SK-N-SH (cell line): ENCODE results near the gene CCDC167. TPM values are rescaled to one million over a fixed set of nuclear protein-coding genes. Genes with fewer than 3 reads are reported as not detected.

Experiments used
- CTCF ChIA-PET: fragments of 300-600, 350-600 bp; formaldehyde crosslinking; extraction: SDS; loops from one replicate; lab custom pipeline; 2021; lab: Yijun Ruan, JAX
- POLR2A ChIA-PET: fragments of 350-600 bp; sonication (Branson Sonifier 250); formaldehyde crosslinking; extraction: SDS; loops from one replicate; lab custom pipeline; 2020; ENCODE audit warnings: antibody characterized with exemption, inconsistent platforms; lab: Yijun Ruan, JAX
- DNase-seq: peaks from one replicate; pipeline ENCODE4 v3.0.0; 2012
- H2AFZ ChIP-seq: fragments of 200-600 bp; sonication (generic); 2 replicates; pipeline ENCODE4 v1.8.1; 2016; ENCODE audit warnings: antibody characterized with exemption, mild to moderate bottlenecking, low read depth
- H3F3A ChIP-seq: fragments of 200-600 bp; sonication (generic); replicated peaks from 2 replicates; pipeline ENCODE3; 2016; ENCODE audit warnings: antibody characterized with exemption, mild to moderate bottlenecking; ENCODE audit not compliant: insufficient read depth
- H3K27ac ChIP-seq, 2 experiments: fragments of 200-500 bp in 1 of 2; fragments of 200-600 bp in 1 of 2; sonication (Bioruptor generic) in 1 of 2; sonication (generic), shearing (Covaris generic) in 1 of 2; 2 replicates each; pipeline versions ENCODE4 v1.5.1 to v1.6.1; 2014 to 2016; ENCODE audit warnings: low read depth in 2 of 2, inconsistent platforms in 1 of 2, low read length in 1 of 2, mild to moderate bottlenecking in 1 of 2, mixed read lengths in 1 of 2
- H3K27me3 ChIP-seq: fragments of 200-600 bp; sonication (generic), shearing (Covaris generic); 2 replicates; pipeline ENCODE4 v1.6.1; 2016; ENCODE audit warnings: mixed run types; ENCODE audit not compliant: insufficient read depth
- H3K36me3 ChIP-seq, 2 experiments: fragments of 200-500 bp in 1 of 2; fragments of 200-600 bp in 1 of 2; sonication (Bioruptor generic) in 1 of 2; sonication (generic) in 1 of 2; replicated peaks in 1 of 2; 2 replicates each; pipeline versions ENCODE3 to v1.5.1; 2014 to 2016; ENCODE audit warnings: low read length in 1 of 2, mild to moderate bottlenecking in 1 of 2; ENCODE audit not compliant: insufficient read depth in 2 of 2, control insufficient read depth in 1 of 2
- H3K4me1 ChIP-seq, 2 experiments: fragments of 200-500 bp in 1 of 2; fragments of 200-600 bp in 1 of 2; sonication (Bioruptor generic) in 1 of 2; sonication (generic), shearing (Covaris generic) in 1 of 2; 2 replicates each; pipeline versions ENCODE4 v1.5.1 to v1.6.1; 2014 to 2016; ENCODE audit warnings: low read depth in 1 of 2, low read length in 1 of 2, mixed run types in 1 of 2; ENCODE audit not compliant: insufficient read depth in 2 of 2, control insufficient read depth in 1 of 2
- H3K4me2 ChIP-seq: fragments of 200-600 bp; sonication (generic), shearing (Covaris generic); 2 replicates; pipeline ENCODE4 v1.6.1; 2017; ENCODE audit warnings: mixed run types
- H3K4me3 ChIP-seq, 2 experiments: fragments of 200-500 bp in 1 of 2; fragments of 200-600 bp in 1 of 2; sonication (Bioruptor generic) in 1 of 2; sonication (generic), shearing (Covaris generic) in 1 of 2; 2 replicates each; pipeline versions ENCODE4 v1.5.1 to v1.8.1; 2014 to 2016; ENCODE audit warnings: low read depth in 2 of 2, inconsistent platforms in 1 of 2, low read length in 1 of 2, mild to moderate bottlenecking in 1 of 2, mixed read lengths in 1 of 2, moderate library complexity in 1 of 2
- H3K79me2 ChIP-seq: fragments of 200-600 bp; sonication (generic); 2 replicates; pipeline ENCODE4 v1.8.1; 2017; ENCODE audit warnings: mild to moderate bottlenecking; ENCODE audit not compliant: insufficient read depth
- H3K9ac ChIP-seq: fragments of 200-600 bp; sonication (generic); 2 replicates; pipeline ENCODE4 v1.6.1; 2017; ENCODE audit warnings: mixed run types
- H3K9me2 ChIP-seq: fragments of 200-600 bp; sonication (generic); 2 replicates; pipeline ENCODE4 v1.6.1; 2017; ENCODE audit warnings: mixed run types
- H3K9me3 ChIP-seq: fragments of 200-600 bp; sonication (generic); 2 replicates; pipeline ENCODE4 v1.6.1; 2017; ENCODE audit warnings: mixed run types, mild to moderate bottlenecking, moderate library complexity
- H4K20me1 ChIP-seq: fragments of 200-600 bp; sonication (generic); 2 replicates; pipeline ENCODE4 v1.6.1; 2017; ENCODE audit warnings: mild to moderate bottlenecking, mixed run types; ENCODE audit not compliant: insufficient read depth
- CHD2 ChIP-seq: fragments of 150-350 bp; IDR thresholded peaks from 2 replicates; pipeline ENCODE4 v1.6.1; 2018; ENCODE audit warnings: low read length; ENCODE audit not compliant: partially characterized antibody
- ELF1 ChIP-seq: IDR thresholded peaks from 2 replicates; pipeline ENCODE4 v1.4.0; 2012
- EP300 ChIP-seq, 2 experiments: IDR thresholded peaks; 2 replicates each; pipeline versions ENCODE4 v1.4.0 to v1.6.1; 2012; ENCODE audit warnings: borderline replicate concordance in 1 of 2, low read depth in 1 of 2, low read length in 1 of 2
- EZH2phosphoT487 ChIP-seq: fragments of 200-600 bp; sonication (generic); IDR thresholded peaks from 2 replicates; pipeline ENCODE4 v1.6.1; 2017; ENCODE audit warnings: low read depth, mixed run types, mild to moderate bottlenecking, antibody characterized with exemption, moderate library complexity, borderline replicate concordance
- FOSL2 ChIP-seq: IDR thresholded peaks from 2 replicates; pipeline ENCODE4 v1.4.0; 2012; ENCODE audit warnings: low read depth, mild to moderate bottlenecking, moderate library complexity, borderline replicate concordance
- FOXJ3 ChIP-seq: sonication (generic); formaldehyde crosslinking; IDR thresholded peaks from 2 replicates; pipeline ENCODE4 v1.5.1; 2020; ENCODE audit warnings: mild to moderate bottlenecking, missing genetic modification reagents
- GATA2 ChIP-seq: sonication (generic); formaldehyde crosslinking; IDR thresholded peaks from 2 replicates; pipeline ENCODE4 v1.5.0; 2020; ENCODE audit warnings: mild to moderate bottlenecking, missing genetic modification reagents
- JUND ChIP-seq: IDR thresholded peaks from 2 replicates; pipeline ENCODE4 v1.4.0; 2012
- MXI1 ChIP-seq: IDR thresholded peaks from 2 replicates; pipeline ENCODE4 v1.6.1; 2012; ENCODE audit warnings: mild to moderate bottlenecking, low read depth, low read length, improper control_type of control experiment
- NFIC ChIP-seq: IDR thresholded peaks from 2 replicates; pipeline ENCODE4 v1.4.0; 2012; ENCODE audit warnings: borderline replicate concordance
- RAD21 ChIP-seq: IDR thresholded peaks from 2 replicates; pipeline ENCODE4 v1.6.1; 2012; ENCODE audit warnings: mild to moderate bottlenecking, low read length
- RFX5 ChIP-seq: IDR thresholded peaks from 2 replicates; pipeline ENCODE4 v1.6.1; 2012; ENCODE audit warnings: mild to moderate bottlenecking, improper control_type of control experiment, low read length
- SIN3A ChIP-seq: IDR thresholded peaks from 2 replicates; pipeline ENCODE4 v1.6.1; 2012; ENCODE audit warnings: low read depth, mild to moderate bottlenecking, low read length, moderate library complexity, borderline replicate concordance
- TAF1 ChIP-seq: IDR thresholded peaks from 2 replicates; pipeline ENCODE4 v1.6.1; 2012; ENCODE audit warnings: low read depth, mild to moderate bottlenecking, low read length, moderate library complexity, borderline replicate concordance
- TCF12 ChIP-seq: IDR thresholded peaks from 2 replicates; pipeline ENCODE4 v1.4.0; 2012
- YY1 ChIP-seq: IDR thresholded peaks from 2 replicates; pipeline ENCODE4 v1.4.0; 2012; ENCODE audit warnings: low read depth, mild to moderate bottlenecking
- WGBS: methylation state at CpG from one replicate; pipeline ENCODE4 v1.1.6; 2017; ENCODE audit warnings: low lambda C conversion rate; 5-methylcytosine and 5-hydroxymethylcytosine counted together
- polyA plus RNA-seq, 3 experiments: library from polyadenylated mRNA; depleted of rRNA; stranded (reverse); fragments of >200 nt; gene quantifications; 2 replicates each; pipeline ENCODE4 v1.2.3, GENCODE V29; 2012
- TF ChIP-seq, protein P1 (sequence below): fragments of 200-600 bp; sonication (generic); IDR thresholded peaks from 2 replicates; pipeline ENCODE4 v1.6.1; 2017; ENCODE audit warnings: antibody characterized with exemption, mild to moderate bottlenecking, moderate library complexity
- TF ChIP-seq, protein P2 (sequence below): IDR thresholded peaks from 2 replicates; pipeline ENCODE4; 2012
- TF ChIP-seq, protein P3 (sequence below): IDR thresholded peaks from 2 replicates; pipeline ENCODE4 v1.6.1; 2012; ENCODE audit warnings: mild to moderate bottlenecking, low read depth, low read length, moderate library complexity
- TF ChIP-seq, protein P4 (sequence below): IDR thresholded peaks from 2 replicates; pipeline ENCODE4 v1.4.0; 2012; ENCODE audit warnings: low read depth, borderline replicate concordance
- TF ChIP-seq, protein P5 (sequence below): IDR thresholded peaks from 2 replicates; pipeline ENCODE4 v1.4.0; 2012; ENCODE audit warnings: low read depth, borderline replicate concordance
- TF ChIP-seq, protein P6 (sequence below): IDR thresholded peaks from 2 replicates; pipeline ENCODE4 v1.4.0; 2012; ENCODE audit warnings: low read depth

CCDC167 gene
- polyA plus RNA-seq (2012; rRNA removed) = 49.1 and 63.2 TPM in 2 replicates
- polyA plus RNA-seq (2012; cell fraction: cytosol; rRNA removed) = 50.1 and 62.9 TPM in 2 replicates
- 17.7 and 37.0 TPM in 2 replicates for polyA plus RNA-seq (2012; cell fraction: nucleus; rRNA removed)

DNA sequence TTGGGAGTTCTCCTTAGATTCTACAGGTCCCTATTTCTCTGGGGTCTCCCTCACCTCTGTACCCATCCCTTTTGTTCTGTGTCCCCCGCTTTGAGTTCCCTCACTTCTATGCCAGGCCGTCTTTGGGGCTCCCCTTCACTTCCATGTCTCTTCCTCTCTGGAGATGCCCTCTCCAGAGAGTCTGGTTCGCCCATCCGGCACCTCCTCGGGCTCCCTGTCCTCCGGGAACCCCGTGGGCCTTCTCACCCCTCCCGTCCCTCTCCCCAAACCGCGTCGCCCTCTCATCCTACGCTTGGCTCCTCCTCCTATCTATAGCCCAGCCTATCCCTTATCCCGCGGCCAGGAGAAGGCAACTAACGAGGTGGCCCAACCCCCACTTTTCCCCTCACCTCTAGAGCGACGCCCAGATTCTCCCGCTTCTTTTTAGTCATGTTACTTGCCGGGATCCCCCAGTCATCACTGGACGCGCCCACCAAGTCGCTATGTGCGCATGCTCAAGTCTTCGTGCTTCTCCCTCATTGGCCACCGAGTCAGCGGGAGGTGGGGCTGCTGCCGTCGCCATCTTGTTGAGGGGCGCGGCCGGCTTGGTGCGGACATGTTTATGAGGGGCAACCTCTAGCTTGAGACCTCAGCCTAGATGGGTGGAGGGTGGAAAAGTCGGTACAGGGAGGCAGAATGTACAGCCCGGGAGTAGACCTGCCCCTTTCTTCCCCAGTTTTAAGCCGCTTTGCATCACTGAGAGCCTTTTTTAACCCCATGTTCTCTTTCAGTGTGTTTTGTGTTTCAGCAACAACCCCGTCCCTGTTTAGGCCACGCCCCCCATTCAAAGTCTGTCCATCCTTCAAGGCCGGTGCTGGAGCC lies at the start of gene CCDC167:
TSS of gene CCDC167 (minus strand) at position 461 of the 861 bp plus-strand sequence. CDS start at position 431, 30 bp downstream.
- H3K4me1 ChIP-seq = peaks cover 5 to 44% of the 10 kb centered on the region in 2 experiments; a peak in 3 of 4 replicates
- H3K36me3 ChIP-seq = no peaks in the 10 kb centered on the region
- peak within 1 kb of the TSS; percentile 87 for H3K4me2 ChIP-seq
- CTCF ChIA-PET = interaction anchor here (0.8 kb wide), 1 partner anchor 66 kb away, joined by 3 read pairs; no protein-coding TSS in a partner anchor
- no peaks in the 10 kb centered on the region for H4K20me1 ChIP-seq
- H3F3A ChIP-seq = no peaks in the 10 kb centered on the region
- DNase-seq = peak; percentile 93
- peak within 1 kb of the TSS; percentile 93 for H2AFZ ChIP-seq
- POLR2A ChIA-PET = interaction anchor here (1.0 kb wide), 1 partner anchor 66 kb away, joined by 4 read pairs; no protein-coding TSS in a partner anchor
- H3K9ac ChIP-seq = peak within 1 kb of the TSS; percentile 83
- peak within 1 kb of the TSS; percentile 76 to 80 for H3K4me3 ChIP-seq
- H3K9me2 ChIP-seq = no peaks in the 10 kb centered on the region
- WGBS = 4% methylated on average over 38 of the region's 38 CpGs
- peak within 1 kb of the TSS; percentile 28 to 82 for H3K27ac ChIP-seq
- no peaks in the 10 kb centered on the region for H3K27me3 ChIP-seq
- no peaks in the 10 kb centered on the region for H3K9me3 ChIP-seq
- H3K79me2 ChIP-seq = peaks cover 8% of the 10 kb centered on the region; the same call in 1 of the 2 replicates
- no peak for TF ChIP-seq NFIC
- TF ChIP-seq RAD21 = no peak
- TF ChIP-seq MXI1 = peak; percentile 57; the same call in 1 of the 2 replicates
- TF ChIP-seq, protein P1, sequence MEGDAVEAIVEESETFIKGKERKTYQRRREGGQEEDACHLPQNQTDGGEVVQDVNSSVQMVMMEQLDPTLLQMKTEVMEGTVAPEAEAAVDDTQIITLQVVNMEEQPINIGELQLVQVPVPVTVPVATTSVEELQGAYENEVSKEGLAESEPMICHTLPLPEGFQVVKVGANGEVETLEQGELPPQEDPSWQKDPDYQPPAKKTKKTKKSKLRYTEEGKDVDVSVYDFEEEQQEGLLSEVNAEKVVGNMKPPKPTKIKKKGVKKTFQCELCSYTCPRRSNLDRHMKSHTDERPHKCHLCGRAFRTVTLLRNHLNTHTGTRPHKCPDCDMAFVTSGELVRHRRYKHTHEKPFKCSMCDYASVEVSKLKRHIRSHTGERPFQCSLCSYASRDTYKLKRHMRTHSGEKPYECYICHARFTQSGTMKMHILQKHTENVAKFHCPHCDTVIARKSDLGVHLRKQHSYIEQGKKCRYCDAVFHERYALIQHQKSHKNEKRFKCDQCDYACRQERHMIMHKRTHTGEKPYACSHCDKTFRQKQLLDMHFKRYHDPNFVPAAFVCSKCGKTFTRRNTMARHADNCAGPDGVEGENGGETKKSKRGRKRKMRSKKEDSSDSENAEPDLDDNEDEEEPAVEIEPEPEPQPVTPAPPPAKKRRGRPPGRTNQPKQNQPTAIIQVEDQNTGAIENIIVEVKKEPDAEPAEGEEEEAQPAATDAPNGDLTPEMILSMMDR = no peak
- TF ChIP-seq FOXJ3 (CRISPR knock-in tag) = no peak
- TF ChIP-seq EZH2phosphoT487 = no peak
- TF ChIP-seq TCF12 = no peak
- TF ChIP-seq SIN3A = no peak
- TF ChIP-seq, protein P2, sequence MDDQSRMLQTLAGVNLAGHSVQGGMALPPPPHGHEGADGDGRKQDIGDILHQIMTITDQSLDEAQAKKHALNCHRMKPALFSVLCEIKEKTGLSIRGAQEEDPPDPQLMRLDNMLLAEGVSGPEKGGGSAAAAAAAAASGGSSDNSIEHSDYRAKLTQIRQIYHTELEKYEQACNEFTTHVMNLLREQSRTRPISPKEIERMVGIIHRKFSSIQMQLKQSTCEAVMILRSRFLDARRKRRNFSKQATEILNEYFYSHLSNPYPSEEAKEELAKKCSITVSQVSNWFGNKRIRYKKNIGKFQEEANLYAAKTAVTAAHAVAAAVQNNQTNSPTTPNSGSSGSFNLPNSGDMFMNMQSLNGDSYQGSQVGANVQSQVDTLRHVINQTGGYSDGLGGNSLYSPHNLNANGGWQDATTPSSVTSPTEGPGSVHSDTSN = no peak
- no peak for TF ChIP-seq RFX5
- TF ChIP-seq, protein P3, sequence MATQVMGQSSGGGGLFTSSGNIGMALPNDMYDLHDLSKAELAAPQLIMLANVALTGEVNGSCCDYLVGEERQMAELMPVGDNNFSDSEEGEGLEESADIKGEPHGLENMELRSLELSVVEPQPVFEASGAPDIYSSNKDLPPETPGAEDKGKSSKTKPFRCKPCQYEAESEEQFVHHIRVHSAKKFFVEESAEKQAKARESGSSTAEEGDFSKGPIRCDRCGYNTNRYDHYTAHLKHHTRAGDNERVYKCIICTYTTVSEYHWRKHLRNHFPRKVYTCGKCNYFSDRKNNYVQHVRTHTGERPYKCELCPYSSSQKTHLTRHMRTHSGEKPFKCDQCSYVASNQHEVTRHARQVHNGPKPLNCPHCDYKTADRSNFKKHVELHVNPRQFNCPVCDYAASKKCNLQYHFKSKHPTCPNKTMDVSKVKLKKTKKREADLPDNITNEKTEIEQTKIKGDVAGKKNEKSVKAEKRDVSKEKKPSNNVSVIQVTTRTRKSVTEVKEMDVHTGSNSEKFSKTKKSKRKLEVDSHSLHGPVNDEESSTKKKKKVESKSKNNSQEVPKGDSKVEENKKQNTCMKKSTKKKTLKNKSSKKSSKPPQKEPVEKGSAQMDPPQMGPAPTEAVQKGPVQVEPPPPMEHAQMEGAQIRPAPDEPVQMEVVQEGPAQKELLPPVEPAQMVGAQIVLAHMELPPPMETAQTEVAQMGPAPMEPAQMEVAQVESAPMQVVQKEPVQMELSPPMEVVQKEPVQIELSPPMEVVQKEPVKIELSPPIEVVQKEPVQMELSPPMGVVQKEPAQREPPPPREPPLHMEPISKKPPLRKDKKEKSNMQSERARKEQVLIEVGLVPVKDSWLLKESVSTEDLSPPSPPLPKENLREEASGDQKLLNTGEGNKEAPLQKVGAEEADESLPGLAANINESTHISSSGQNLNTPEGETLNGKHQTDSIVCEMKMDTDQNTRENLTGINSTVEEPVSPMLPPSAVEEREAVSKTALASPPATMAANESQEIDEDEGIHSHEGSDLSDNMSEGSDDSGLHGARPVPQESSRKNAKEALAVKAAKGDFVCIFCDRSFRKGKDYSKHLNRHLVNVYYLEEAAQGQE = 0 out of 2 replicates have a peak, but pooled peaks have one; percentile 12
- no peak for TF ChIP-seq EP300 (IDR thresholded peaks at IDR 0.05; ENCODE audit: borderline replicate concordance in 1 of 2, low read depth in 1 of 2, low read length in 1 of 2)
- TF ChIP-seq, protein P4, sequence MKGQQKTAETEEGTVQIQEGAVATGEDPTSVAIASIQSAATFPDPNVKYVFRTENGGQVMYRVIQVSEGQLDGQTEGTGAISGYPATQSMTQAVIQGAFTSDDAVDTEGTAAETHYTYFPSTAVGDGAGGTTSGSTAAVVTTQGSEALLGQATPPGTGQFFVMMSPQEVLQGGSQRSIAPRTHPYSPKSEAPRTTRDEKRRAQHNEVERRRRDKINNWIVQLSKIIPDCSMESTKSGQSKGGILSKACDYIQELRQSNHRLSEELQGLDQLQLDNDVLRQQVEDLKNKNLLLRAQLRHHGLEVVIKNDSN = peak; percentile 62; the same call in 1 of the 2 replicates
- TF ChIP-seq, protein P5, sequence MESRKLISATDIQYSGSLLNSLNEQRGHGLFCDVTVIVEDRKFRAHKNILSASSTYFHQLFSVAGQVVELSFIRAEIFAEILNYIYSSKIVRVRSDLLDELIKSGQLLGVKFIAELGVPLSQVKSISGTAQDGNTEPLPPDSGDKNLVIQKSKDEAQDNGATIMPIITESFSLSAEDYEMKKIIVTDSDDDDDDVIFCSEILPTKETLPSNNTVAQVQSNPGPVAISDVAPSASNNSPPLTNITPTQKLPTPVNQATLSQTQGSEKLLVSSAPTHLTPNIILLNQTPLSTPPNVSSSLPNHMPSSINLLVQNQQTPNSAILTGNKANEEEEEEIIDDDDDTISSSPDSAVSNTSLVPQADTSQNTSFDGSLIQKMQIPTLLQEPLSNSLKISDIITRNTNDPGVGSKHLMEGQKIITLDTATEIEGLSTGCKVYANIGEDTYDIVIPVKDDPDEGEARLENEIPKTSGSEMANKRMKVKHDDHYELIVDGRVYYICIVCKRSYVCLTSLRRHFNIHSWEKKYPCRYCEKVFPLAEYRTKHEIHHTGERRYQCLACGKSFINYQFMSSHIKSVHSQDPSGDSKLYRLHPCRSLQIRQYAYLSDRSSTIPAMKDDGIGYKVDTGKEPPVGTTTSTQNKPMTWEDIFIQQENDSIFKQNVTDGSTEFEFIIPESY = no peak
- peak; percentile 86 for TF ChIP-seq CHD2
- TF ChIP-seq, protein P6, sequence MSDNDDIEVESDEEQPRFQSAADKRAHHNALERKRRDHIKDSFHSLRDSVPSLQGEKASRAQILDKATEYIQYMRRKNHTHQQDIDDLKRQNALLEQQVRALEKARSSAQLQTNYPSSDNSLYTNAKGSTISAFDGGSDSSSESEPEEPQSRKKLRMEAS = peak; percentile 88
- TF ChIP-seq TAF1 = peak; percentile 50
- TF ChIP-seq JUND = no peak
- no peak for TF ChIP-seq ELF1
- TF ChIP-seq YY1 = peak; percentile 99
- TF ChIP-seq GATA2 (CRISPR knock-in tag) = no peak
- TF ChIP-seq FOSL2 = no peak
